C4-2B (cell line): Measurements from ENCODE around the gene TUBGCP4.

Source experiments
- ZFX ChIP-seq: fragments of 450-650 bp; IDR thresholded peaks from 2 replicates; pipeline ENCODE4 v1.6.1; 2017
- TF ChIP-seq, protein P1 (sequence below): fragments of 450-650 bp; conservative IDR thresholded peaks from 2 replicates; pipeline ENCODE4 v1.5.1; 2017; ENCODE audit warnings: mild to moderate bottlenecking

DNA sequence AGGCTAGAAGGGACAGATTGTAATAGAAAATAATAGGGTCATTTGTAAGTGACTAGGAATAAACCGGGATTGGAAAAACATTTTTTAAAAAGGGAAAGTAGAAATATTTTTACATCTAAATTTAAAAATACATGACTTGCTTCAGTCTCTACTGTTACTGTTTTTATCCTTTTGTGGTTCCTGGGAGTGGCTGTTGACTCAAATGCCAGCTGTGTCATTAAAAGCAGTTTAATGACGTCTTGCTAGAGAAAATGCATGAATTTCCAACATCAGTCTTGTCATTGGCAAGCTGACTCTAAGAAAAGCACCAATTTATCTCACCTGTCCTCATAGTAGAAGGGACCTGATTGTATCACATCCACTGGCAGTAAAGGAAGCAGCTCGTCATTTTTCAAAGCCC is 23.8 kb upstream of the TUBGCP4 start:
- TF ChIP-seq, protein P1, sequence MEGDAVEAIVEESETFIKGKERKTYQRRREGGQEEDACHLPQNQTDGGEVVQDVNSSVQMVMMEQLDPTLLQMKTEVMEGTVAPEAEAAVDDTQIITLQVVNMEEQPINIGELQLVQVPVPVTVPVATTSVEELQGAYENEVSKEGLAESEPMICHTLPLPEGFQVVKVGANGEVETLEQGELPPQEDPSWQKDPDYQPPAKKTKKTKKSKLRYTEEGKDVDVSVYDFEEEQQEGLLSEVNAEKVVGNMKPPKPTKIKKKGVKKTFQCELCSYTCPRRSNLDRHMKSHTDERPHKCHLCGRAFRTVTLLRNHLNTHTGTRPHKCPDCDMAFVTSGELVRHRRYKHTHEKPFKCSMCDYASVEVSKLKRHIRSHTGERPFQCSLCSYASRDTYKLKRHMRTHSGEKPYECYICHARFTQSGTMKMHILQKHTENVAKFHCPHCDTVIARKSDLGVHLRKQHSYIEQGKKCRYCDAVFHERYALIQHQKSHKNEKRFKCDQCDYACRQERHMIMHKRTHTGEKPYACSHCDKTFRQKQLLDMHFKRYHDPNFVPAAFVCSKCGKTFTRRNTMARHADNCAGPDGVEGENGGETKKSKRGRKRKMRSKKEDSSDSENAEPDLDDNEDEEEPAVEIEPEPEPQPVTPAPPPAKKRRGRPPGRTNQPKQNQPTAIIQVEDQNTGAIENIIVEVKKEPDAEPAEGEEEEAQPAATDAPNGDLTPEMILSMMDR = no peak
- TF ChIP-seq ZFX = no peak
